Left ventricle myocardium inferior (tissue), 1 donor: ENCODE data around the gene CETN2. TPM values are rescaled to one million over a fixed set of nuclear protein-coding genes. Genes with fewer than 3 reads are reported as not detected.
"Not testable (repeated sequence)": the region's sequence is repeated elsewhere in the genome, so short reads cannot be mapped to it uniquely, and the experiment has no call there.

Experiments
- DNase-seq: peaks from one replicate; pipeline ENCODE4 v3.0.0-alpha.2; 2020
- H3K27ac ChIP-seq: fragments of 200-600 bp; replicated peaks from 2 replicates; pipeline ENCODE4 v1.8.0; 2021
- H3K27me3 ChIP-seq: fragments of 200-600 bp; 2 replicates; pipeline ENCODE4 v1.8.0; 2021; ENCODE audit warnings: low read depth
- H3K36me3 ChIP-seq: fragments of 200-600 bp; 2 replicates; pipeline ENCODE4 v1.8.0; 2021
- H3K4me1 ChIP-seq: fragments of 200-600 bp; 2 replicates; pipeline ENCODE4 v1.8.0; 2021
- H3K4me3 ChIP-seq: fragments of 200-600 bp; 2 replicates; pipeline ENCODE4 v1.8.0; 2021; ENCODE audit warnings: mild to moderate bottlenecking, moderate library complexity
- H3K9me3 ChIP-seq: fragments of 200-600 bp; replicated peaks from 2 replicates; pipeline ENCODE4 v1.8.0; 2021
- CTCF ChIP-seq: fragments of 200-600 bp; IDR thresholded peaks from 2 replicates; pipeline ENCODE4 v1.8.0; 2021; ENCODE audit warnings: antibody characterized with exemption, mild to moderate bottlenecking, borderline replicate concordance
- intact Hi-C: fragments of 100-400 bp; cut with micrococcal nuclease; formaldehyde crosslinking; loops from one replicate; pipeline ENCODE4 v1.11.0; 2022
- total RNA-seq: library from RNA; stranded (reverse); fragmentation: NEBNext Ultra II Directional; extraction: Animal tissue kit (Norgen Biotek cat#: 25700); gene quantifications from one replicate; pipeline ENCODE4 v1.2.1, GENCODE V29; 2021
- donor health status: DM: no; HTN: yes; CAD: no; lungs with severe emphysema.

Gene CETN2
- total RNA-seq, 1 donor from 2014 or later, result 24.1 TPM

- H3K9me3 ChIP-seq, result no peaks in the 10 kb centered on the region
- no peaks in the 10 kb centered on the region for H3K36me3 ChIP-seq
- no peak overlapping the region for H3K27ac ChIP-seq
- no peak for DNase-seq
- no peak overlapping the region for H3K4me3 ChIP-seq
- H3K4me1 ChIP-seq, result no peaks in the 10 kb centered on the region
- TF ChIP-seq CTCF, result no peak
- intact Hi-C loops, result no loop called here
- H3K27me3 ChIP-seq, result no peaks in the 10 kb centered on the region
Measured at GRCh38 chrX:152813206-152813605, 17.4 kb downstream of the CETN2 start.

- Histone ChIP-seq H3K4me3 (no peak overlapping the region), H3K9me3 (no peaks in the 10 kb centered on the region), H3K27me3 (no peaks in the 10 kb centered on the region), H3K4me1 (no peaks in the 10 kb centered on the region), H3K27ac (no peak overlapping the region), H3K36me3 (no peaks in the 10 kb centered on the region)
- no peak for DNase-seq
- TF ChIP-seq CTCF, result no peak
- intact Hi-C loops, result no loop called here
Measured at GRCh38 chrX:152810403-152810802, 20.2 kb downstream of the CETN2 start.

GRCh38 chrX:152806035-152806434 lies 24.5 kb downstream of the CETN2 start:
- DNase-seq, result no peak
- Histone ChIP-seq H3K9me3 (no peaks in the 10 kb centered on the region), H3K27ac (no peak overlapping the region), H3K36me3 (no peaks in the 10 kb centered on the region), H3K27me3 (no peaks in the 10 kb centered on the region), H3K4me1 (no peaks in the 10 kb centered on the region), H3K4me3 (no peak overlapping the region)
- TF ChIP-seq CTCF, result no peak
- intact Hi-C loops, result no loop called here

GRCh38 chrX:152798945-152799344 lies 31.6 kb downstream of the CETN2 start:
- no peak for TF ChIP-seq CTCF
- no peaks in the 10 kb centered on the region for H3K9me3 ChIP-seq
- H3K4me1 ChIP-seq, result no peaks in the 10 kb centered on the region
- no peak overlapping the region for H3K4me3 ChIP-seq
- DNase-seq, result no peak
- no peak overlapping the region for H3K27ac ChIP-seq
- no peaks in the 10 kb centered on the region for H3K27me3 ChIP-seq
- intact Hi-C loops, result no loop called here
- no peaks in the 10 kb centered on the region for H3K36me3 ChIP-seq

- intact Hi-C loops, DNase-seq, H3K4me1 ChIP-seq, H3K9me3 ChIP-seq, H3K36me3 ChIP-seq, H3K4me3 ChIP-seq, H3K27ac ChIP-seq, H3K27me3 ChIP-seq: not testable (repeated sequence)
Measured at GRCh38 chrX:152787062-152787461, 43.5 kb downstream of the CETN2 start.

Other genes starting within 250 kb of the CETN2 start
- not detected for gene GABRQ, start 192.9 kb downstream of the CETN2 start, total RNA-seq
- not detected for gene MAGEA3, start 132.0 kb downstream of the CETN2 start, total RNA-seq
- not detected for gene CSAG2, start 121.5 kb downstream of the CETN2 start, total RNA-seq
- gene MAGEA2B, start 116.1 kb downstream of the CETN2 start, total RNA-seq, result not detected
- gene CSAG1, start 97.0 kb downstream of the CETN2 start, total RNA-seq, result not detected
- gene MAGEA12, start 97.0 kb downstream of the CETN2 start, total RNA-seq, result not detected
- not detected for gene MAGEA2, start 76.9 kb downstream of the CETN2 start, total RNA-seq
- not detected for gene CSAG3, start 71.5 kb downstream of the CETN2 start, total RNA-seq
- not detected for gene MAGEA6, start 61.1 kb downstream of the CETN2 start, total RNA-seq
- 11.4 TPM for gene NSDHL, start 306 bp upstream of the CETN2 start, total RNA-seq
- 1.6 TPM for gene ZNF185, start 67.3 kb upstream of the CETN2 start, total RNA-seq
- gene PNMA5, start 163.4 kb upstream of the CETN2 start, total RNA-seq, result not detected
- gene PNMA3, start 225.7 kb upstream of the CETN2 start, total RNA-seq, result 1.8 TPM
- gene PNMA6A, start 241.7 kb upstream of the CETN2 start, total RNA-seq, result 1.4 TPM